MM.1S (cell line): Measurements from ENCODE around the gene TCL1A.

ENCODE experiments used
- DNase-seq: peaks from one replicate; pipeline ENCODE4 v3.0.0-alpha.2; 2015
- H2AFZ ChIP-seq: fragments of 300-600 bp; sonication (generic); 2 replicates; pipeline ENCODE4 v1.6.0; 2016; ENCODE audit warnings: antibody characterized with exemption, low read length
- H3F3A ChIP-seq: fragments of 300-600 bp; sonication (generic); 2 replicates; pipeline ENCODE4 v1.6.1; 2016; ENCODE audit warnings: mild to moderate bottlenecking, antibody characterized with exemption, low read length, moderate library complexity, mixed read lengths; ENCODE audit not compliant: insufficient read depth
- H3K27ac ChIP-seq: fragments of 300-600 bp; sonication (generic); 2 replicates; pipeline ENCODE4 v1.5.1; 2016; ENCODE audit warnings: mild to moderate bottlenecking, low read length
- H3K27me3 ChIP-seq: fragments of 300-600 bp; sonication (generic); replicated peaks from 2 replicates; pipeline ENCODE4 v1.6.0; 2016; ENCODE audit warnings: low read length; ENCODE audit not compliant: insufficient read depth
- H3K36me3 ChIP-seq: fragments of 300-600 bp; sonication (generic); replicated peaks from 2 replicates; pipeline ENCODE4 v1.6.1; 2016; ENCODE audit warnings: mild to moderate bottlenecking, low read length, mixed read lengths; ENCODE audit not compliant: insufficient read depth
- H3K4me1 ChIP-seq: fragments of 300-600 bp; sonication (generic); 2 replicates; pipeline ENCODE4 v1.6.1; 2016; ENCODE audit warnings: low read length, mixed read lengths
- H3K4me2 ChIP-seq: fragments of 300-600 bp; sonication (generic); 2 replicates; pipeline ENCODE4 v1.6.0; 2016; ENCODE audit warnings: low read depth, low read length
- H3K4me3 ChIP-seq: fragments of 300-600 bp; sonication (generic); 2 replicates; pipeline ENCODE4 v1.5.1; 2016; ENCODE audit warnings: low read length, mixed read lengths
- H3K79me2 ChIP-seq: fragments of 300-600 bp; sonication (generic); 2 replicates; pipeline ENCODE4 v1.6.1; 2016; ENCODE audit warnings: mixed run types, low read length, mixed read lengths
- H3K9ac ChIP-seq: fragments of 300-600 bp; sonication (generic); 2 replicates; pipeline ENCODE4 v1.6.1; 2016; ENCODE audit warnings: low read length, mixed read lengths
- H3K9me2 ChIP-seq: fragments of 300-600 bp; sonication (generic); replicated peaks from 2 replicates; pipeline ENCODE4 v1.6.1; 2016; ENCODE audit warnings: mild to moderate bottlenecking, low read length, mixed read lengths; ENCODE audit not compliant: insufficient read depth
- H3K9me3 ChIP-seq: fragments of 300-600 bp; sonication (generic); replicated peaks from 2 replicates; pipeline ENCODE4 v1.6.1; 2016; ENCODE audit warnings: mild to moderate bottlenecking, low read length, mixed read lengths; ENCODE audit not compliant: insufficient read depth
- H4K20me1 ChIP-seq: fragments of 300-600 bp; sonication (generic); 2 replicates; pipeline ENCODE4 v1.6.1; 2016; ENCODE audit warnings: mild to moderate bottlenecking, low read length, moderate library complexity, mixed read lengths; ENCODE audit not compliant: insufficient read depth
- CTCF ChIP-seq: fragments of 300-600 bp; sonication (generic); IDR thresholded peaks from 2 replicates; pipeline ENCODE4 v1.5.1; 2016; ENCODE audit warnings: antibody characterized with exemption, low read length, mixed read lengths
- EZH2 ChIP-seq: fragments of 300-600 bp; sonication (generic); optimal IDR thresholded peaks from 2 replicates; pipeline ENCODE3; 2017; ENCODE audit warnings: low read depth, mild to moderate bottlenecking, antibody characterized with exemption, low read length, mixed read lengths
- EZH2phosphoT487 ChIP-seq: fragments of 300-600 bp; sonication (generic); IDR thresholded peaks from 2 replicates; pipeline ENCODE4 v1.6.1; 2018; ENCODE audit warnings: antibody characterized with exemption, low read length

Gene TCL1A

GRCh38 chr14:95660651-95661515, 53.0 kb downstream of the TCL1A start:
- Histone ChIP-seq H3K36me3 (no peaks in the 10 kb centered on the region), H3K4me2 (no peak overlapping the region), H3K9ac (no peak overlapping the region), H3K4me1 (peaks cover 5% of the 10 kb centered on the region; the same call in 1 of the 2 replicates), H3F3A (peaks cover 25% of the 10 kb centered on the region), H3K4me3 (no peak overlapping the region), H3K27ac (no peak overlapping the region), H3K9me3 (no peaks in the 10 kb centered on the region), H2AFZ (no peak overlapping the region), H3K79me2 (no peaks in the 10 kb centered on the region), H4K20me1 (no peaks in the 10 kb centered on the region), H3K27me3 (peaks cover 13% of the 10 kb centered on the region), H3K9me2 (no peaks in the 10 kb centered on the region)
- TF ChIP-seq EZH2phosphoT487: no peak
- no peak for TF ChIP-seq EZH2
- TF ChIP-seq CTCF: no peak
- no peak for DNase-seq

- Histone ChIP-seq H4K20me1 (no peaks in the 10 kb centered on the region), H3F3A (peaks cover 25% of the 10 kb centered on the region), H3K27ac (no peak overlapping the region), H2AFZ (no peak overlapping the region), H3K9me2 (no peaks in the 10 kb centered on the region), H3K79me2 (no peaks in the 10 kb centered on the region), H3K9ac (no peak overlapping the region), H3K4me3 (no peak overlapping the region), H3K27me3 (peaks cover 13% of the 10 kb centered on the region), H3K4me1 (peaks cover 5% of the 10 kb centered on the region; the same call in 1 of the 2 replicates), H3K9me3 (no peaks in the 10 kb centered on the region), H3K36me3 (no peaks in the 10 kb centered on the region), H3K4me2 (no peak overlapping the region)
- no peak for TF ChIP-seq EZH2phosphoT487
- TF ChIP-seq CTCF: no peak
- no peak for TF ChIP-seq EZH2
- no peak for DNase-seq
Observed at GRCh38 chr14:95659990-95660385, 53.9 kb downstream of the TCL1A start.
